ENCODE data around the gene C19orf85.

C19orf85 gene

DNA sequence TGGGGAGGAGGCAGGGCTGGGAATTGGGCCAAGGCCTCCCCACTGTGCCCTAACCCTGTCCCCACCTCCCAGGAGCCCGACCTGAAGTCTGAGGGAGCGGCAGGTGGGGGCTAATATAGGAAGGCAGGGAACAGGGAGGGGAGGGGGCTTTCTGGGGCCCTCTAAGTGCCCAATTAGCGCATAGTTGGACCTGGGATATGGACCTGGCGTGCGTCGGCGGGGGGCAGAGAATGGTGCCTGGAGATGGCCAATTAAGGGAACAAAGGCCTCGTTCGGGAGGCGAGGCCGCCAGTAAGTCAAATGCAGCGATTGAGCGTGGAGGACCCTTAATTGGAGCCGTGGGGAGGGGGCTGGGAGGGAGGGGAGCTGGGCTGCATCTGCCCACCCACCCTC lies at the start of gene C19orf85:
Gene C19orf85, minus strand, starts transcription at position 90 of the 393 bp plus-strand sequence. CDS start 197 bp downstream, outside the sequence.
- Histone ChIP-seq H3K36me3 (ENCODE audit: low read depth) (0 out of 2 replicates have a peak, but pooled peaks cover 3% of the 10 kb centered on the region), H3K4me3 (ENCODE audit: severe bottlenecking) (no peak within 1 kb of the TSS), H3K27ac (ENCODE audit: poor library complexity, severe bottlenecking) (no peak within 1 kb of the TSS), H3K9me3 (ENCODE audit: severe bottlenecking) (no peaks in the 10 kb centered on the region), H3K4me1 (ENCODE audit: insufficient read depth, poor library complexity, severe bottlenecking) (peaks cover 3% of the 10 kb centered on the region), H3K27me3 (ENCODE audit: insufficient read depth, poor library complexity, severe bottlenecking) (no peaks in the 10 kb centered on the region)
- DNase-seq (ENCODE audit: low spot score) (no peak), ATAC-seq (ENCODE audit: low read depth) (no peak)
- TF ChIP-seq, protein P1, sequence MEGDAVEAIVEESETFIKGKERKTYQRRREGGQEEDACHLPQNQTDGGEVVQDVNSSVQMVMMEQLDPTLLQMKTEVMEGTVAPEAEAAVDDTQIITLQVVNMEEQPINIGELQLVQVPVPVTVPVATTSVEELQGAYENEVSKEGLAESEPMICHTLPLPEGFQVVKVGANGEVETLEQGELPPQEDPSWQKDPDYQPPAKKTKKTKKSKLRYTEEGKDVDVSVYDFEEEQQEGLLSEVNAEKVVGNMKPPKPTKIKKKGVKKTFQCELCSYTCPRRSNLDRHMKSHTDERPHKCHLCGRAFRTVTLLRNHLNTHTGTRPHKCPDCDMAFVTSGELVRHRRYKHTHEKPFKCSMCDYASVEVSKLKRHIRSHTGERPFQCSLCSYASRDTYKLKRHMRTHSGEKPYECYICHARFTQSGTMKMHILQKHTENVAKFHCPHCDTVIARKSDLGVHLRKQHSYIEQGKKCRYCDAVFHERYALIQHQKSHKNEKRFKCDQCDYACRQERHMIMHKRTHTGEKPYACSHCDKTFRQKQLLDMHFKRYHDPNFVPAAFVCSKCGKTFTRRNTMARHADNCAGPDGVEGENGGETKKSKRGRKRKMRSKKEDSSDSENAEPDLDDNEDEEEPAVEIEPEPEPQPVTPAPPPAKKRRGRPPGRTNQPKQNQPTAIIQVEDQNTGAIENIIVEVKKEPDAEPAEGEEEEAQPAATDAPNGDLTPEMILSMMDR (IDR thresholded peaks at IDR 0.05; ENCODE audit: poor library complexity, severe bottlenecking), result no peak

DNA sequence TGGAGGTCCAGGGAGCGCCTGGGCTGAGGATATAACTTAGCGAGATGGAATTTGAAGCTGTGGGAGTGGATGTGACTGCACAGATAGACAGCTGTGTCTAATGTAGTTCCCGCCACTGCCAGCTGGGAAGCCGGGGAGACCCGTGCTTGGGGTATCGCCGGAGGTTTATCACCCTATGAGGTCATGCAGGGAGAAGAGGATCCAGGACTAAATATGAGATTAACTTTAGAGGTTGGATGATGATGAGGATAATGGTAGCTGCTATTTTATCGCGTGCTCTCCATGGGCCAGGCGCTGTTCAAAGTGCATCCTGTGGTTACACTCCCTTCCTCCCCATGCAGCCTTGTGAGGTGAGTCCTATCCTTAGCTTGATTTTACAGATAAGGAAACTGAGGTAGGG lies 43.6 kb upstream of the C19orf85 start:
- H3K27ac ChIP-seq (ENCODE audit: poor library complexity, severe bottlenecking), result no peak overlapping the region
- no peak for DNase-seq (ENCODE audit: low spot score)
- H3K27me3 ChIP-seq (ENCODE audit: insufficient read depth, poor library complexity, severe bottlenecking), result no peaks in the 10 kb centered on the region
- TF ChIP-seq, protein P1 (IDR thresholded peaks at IDR 0.05; ENCODE audit: poor library complexity, severe bottlenecking), result no peak
- ATAC-seq (ENCODE audit: low read depth), result no peak
- no peaks in the 10 kb centered on the region for H3K4me1 ChIP-seq (ENCODE audit: insufficient read depth, poor library complexity, severe bottlenecking)
- H3K4me3 ChIP-seq (ENCODE audit: severe bottlenecking), result no peak overlapping the region
- H3K9me3 ChIP-seq (ENCODE audit: severe bottlenecking), result no peaks in the 10 kb centered on the region
- H3K36me3 ChIP-seq (ENCODE audit: low read depth), result no peaks in the 10 kb centered on the region

DNA sequence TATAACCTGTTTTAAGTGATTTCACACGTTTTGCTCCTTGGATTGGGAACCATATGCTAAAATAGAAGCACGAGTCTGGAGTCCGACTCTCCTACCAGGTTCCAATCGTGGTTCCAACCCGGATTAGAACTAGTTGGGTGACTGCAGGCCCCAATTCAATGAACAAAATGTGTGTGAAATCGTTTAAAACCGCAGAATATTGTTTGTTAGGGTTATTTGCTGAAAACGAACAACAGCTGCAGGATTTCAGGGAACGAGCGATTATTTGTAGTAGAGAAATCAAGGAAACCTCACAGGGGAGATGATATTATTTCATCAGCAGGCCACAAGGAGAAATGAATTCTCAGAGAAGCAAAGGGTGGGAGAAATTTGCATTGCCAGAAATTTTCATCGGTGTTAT lies 40.4 kb upstream of the C19orf85 start:
- Histone ChIP-seq H3K9me3 (ENCODE audit: severe bottlenecking) (no peaks in the 10 kb centered on the region), H3K4me3 (ENCODE audit: severe bottlenecking) (no peak overlapping the region), H3K27me3 (ENCODE audit: insufficient read depth, poor library complexity, severe bottlenecking) (no peaks in the 10 kb centered on the region), H3K4me1 (ENCODE audit: insufficient read depth, poor library complexity, severe bottlenecking) (no peaks in the 10 kb centered on the region), H3K27ac (ENCODE audit: poor library complexity, severe bottlenecking) (no peak overlapping the region), H3K36me3 (ENCODE audit: low read depth) (no peaks in the 10 kb centered on the region)
- TF ChIP-seq, protein P1 (IDR thresholded peaks at IDR 0.05; ENCODE audit: poor library complexity, severe bottlenecking), result no peak
- no peak for DNase-seq (ENCODE audit: low spot score)
- no peak for ATAC-seq (ENCODE audit: low read depth)

DNA sequence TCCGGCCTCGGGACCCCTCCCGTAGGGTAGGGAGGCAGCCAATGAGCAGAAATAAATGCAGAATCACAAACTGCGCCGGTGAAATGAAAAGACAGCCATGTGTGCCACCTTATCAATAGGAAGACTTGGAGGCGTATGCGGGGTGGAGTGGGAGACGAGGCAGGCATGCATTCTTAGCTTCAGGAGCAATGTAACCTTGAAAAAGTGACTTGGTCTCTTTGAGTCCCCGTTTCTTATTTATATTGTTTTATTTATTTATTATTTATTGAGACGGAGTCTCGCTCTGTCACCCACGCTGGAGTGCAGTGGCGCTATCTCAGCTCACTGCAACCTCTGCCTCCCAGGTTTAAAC lies 39.7 kb upstream of the C19orf85 start:
- Histone ChIP-seq H3K9me3 (ENCODE audit: severe bottlenecking) (no peaks in the 10 kb centered on the region), H3K27me3 (ENCODE audit: insufficient read depth, poor library complexity, severe bottlenecking) (no peaks in the 10 kb centered on the region), H3K36me3 (ENCODE audit: low read depth) (no peaks in the 10 kb centered on the region), H3K4me3 (ENCODE audit: severe bottlenecking) (no peak overlapping the region), H3K4me1 (ENCODE audit: insufficient read depth, poor library complexity, severe bottlenecking) (no peaks in the 10 kb centered on the region), H3K27ac (ENCODE audit: poor library complexity, severe bottlenecking) (no peak overlapping the region)
- DNase-seq (ENCODE audit: low spot score) (no peak), ATAC-seq (ENCODE audit: low read depth) (no peak)
- TF ChIP-seq, protein P1 (IDR thresholded peaks at IDR 0.05; ENCODE audit: poor library complexity, severe bottlenecking), result peak; percentile 59

DNA sequence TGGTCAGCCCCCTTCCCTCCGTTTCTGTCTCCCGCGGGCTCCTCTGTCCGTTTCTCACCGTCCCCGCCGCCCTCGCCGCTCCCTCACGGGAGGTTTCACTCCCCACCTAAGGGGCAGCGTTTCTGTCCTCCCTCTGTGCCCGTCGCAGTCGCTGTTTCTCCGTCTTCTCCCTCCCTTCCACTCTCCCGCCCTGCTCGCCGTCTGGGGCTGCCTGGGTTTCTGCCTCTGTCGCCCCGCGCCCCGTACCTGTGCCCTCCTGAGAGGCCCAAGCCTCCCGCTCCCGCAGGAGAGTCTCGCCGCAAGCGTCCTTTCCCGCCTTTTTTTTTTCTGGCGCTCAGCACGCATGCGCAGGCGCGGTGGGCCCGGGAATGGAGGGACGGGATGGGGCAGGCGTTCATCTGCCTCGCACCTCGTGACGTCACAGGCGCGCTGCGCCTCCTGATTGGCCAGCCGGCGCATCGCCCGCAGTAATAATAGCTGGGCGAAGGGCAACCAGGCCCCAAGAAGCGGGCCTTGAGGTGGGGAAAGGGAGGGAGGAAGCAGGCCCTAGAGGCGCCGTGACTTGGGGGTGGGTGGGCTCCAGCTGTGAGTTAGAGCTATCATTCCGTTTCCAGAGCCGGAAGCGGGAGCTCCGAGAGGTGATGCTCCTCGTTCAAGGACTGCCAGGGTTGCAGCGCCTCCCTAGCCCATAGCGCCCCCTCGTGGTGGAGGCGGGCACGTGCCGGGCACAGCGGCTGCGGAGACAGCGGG lies 39.1 kb upstream of the C19orf85 start:
- no peaks in the 10 kb centered on the region for H3K36me3 ChIP-seq (ENCODE audit: low read depth)
- peak; percentile 86 for ATAC-seq (ENCODE audit: low read depth)
- H3K27ac ChIP-seq (ENCODE audit: poor library complexity, severe bottlenecking), result no peak overlapping the region
- H3K4me1 ChIP-seq (ENCODE audit: insufficient read depth, poor library complexity, severe bottlenecking), result no peaks in the 10 kb centered on the region
- H3K27me3 ChIP-seq (ENCODE audit: insufficient read depth, poor library complexity, severe bottlenecking), result no peaks in the 10 kb centered on the region
- no peaks in the 10 kb centered on the region for H3K9me3 ChIP-seq (ENCODE audit: severe bottlenecking)
- DNase-seq (ENCODE audit: low spot score), result peak; percentile 90
- H3K4me3 ChIP-seq (ENCODE audit: severe bottlenecking), result peak overlapping the region; percentile 14
- TF ChIP-seq, protein P1 (IDR thresholded peaks at IDR 0.05; ENCODE audit: poor library complexity, severe bottlenecking), result peak; percentile 94
